Uterus (tissue), 4 donors: ENCODE results near the gene DLG5. TPM values are rescaled to one million over a fixed set of nuclear protein-coding genes. Genes with fewer than 3 reads are reported as not detected.

Source experiments
- DNase-seq, 2 donors: peaks; one replicate each; pipeline ENCODE4 v3.0.0-alpha.2; 2019 to 2020
- H3K27ac ChIP-seq, 2 donors: fragments of 200-600 bp; sonication (generic); 1 replicate in 1 of 2; 2 replicates in 1 of 2; pipeline ENCODE4 v1.5.1; 2016 to 2018
- H3K27me3 ChIP-seq, 2 donors: fragments of 200-600 bp; sonication (generic); one replicate each; pipeline ENCODE4 v1.5.1; 2018 to 2019; ENCODE audit warnings: control low read depth in 1 of 2
- H3K36me3 ChIP-seq, 2 donors: fragments of 200-600 bp; sonication (generic); one replicate each; pipeline ENCODE4 v1.5.1; 2019; ENCODE audit warnings: control low read depth in 1 of 2
- H3K4me1 ChIP-seq, 2 donors: fragments of 200-600 bp; sonication (generic); one replicate each; pipeline ENCODE4 v1.5.1; 2018 to 2019; ENCODE audit warnings: control low read depth in 1 of 2
- H3K4me3 ChIP-seq, 2 donors: fragments of 200-600 bp; sonication (generic); 1 replicate in 1 of 2; 2 replicates in 1 of 2; pipeline ENCODE4 v1.5.1; 2018 to 2019; ENCODE audit warnings: mild to moderate bottlenecking in 1 of 2
- H3K9me3 ChIP-seq, 2 donors: fragments of 200-600 bp; sonication (generic); one replicate each; pipeline ENCODE4 v1.5.1; 2019; ENCODE audit warnings: control low read depth in 1 of 2
- CTCF ChIP-seq, 4 experiments: fragments of 200-600 bp in 2 of 4; fragments of 450-650 bp in 2 of 4; sonication (generic) in 2 of 4; IDR thresholded peaks; one replicate each; pipeline ENCODE4 v1.5.1; 2016 to 2019; ENCODE audit warnings: antibody characterized with exemption in 4 of 4, mild to moderate bottlenecking in 2 of 4, moderate library complexity in 1 of 4
- POLR2A ChIP-seq, 2 donors: fragments of 450-650 bp; IDR thresholded peaks; one replicate each; pipeline ENCODE4 v1.6.1; 2016; ENCODE audit warnings: antibody characterized with exemption in 2 of 2, mild to moderate bottlenecking in 1 of 2, moderate library complexity in 1 of 2
- intact Hi-C: fragments of 100-400 bp; cut with DNase I; formaldehyde crosslinking; loops from one replicate; pipeline ENCODE4 v1.15.1; 2023; ENCODE audit warnings: low total_unique reads
- total RNA-seq, 4 donors: library from RNA; depleted of rRNA in 3 of 4; stranded (reverse); fragments of >200 nt in 3 of 4; gene quantifications; one replicate each; pipeline versions ENCODE4 v1.1.0 to v1.2.4, GENCODE V29; 2014 to 2023
- donor health status: DM: yes; HTN: yes; CAD: no.

DLG5 gene
- total RNA-seq, 4 donors from 2014 or later, result 27.1 to 72.6 (median 46.5) TPM

DNA sequence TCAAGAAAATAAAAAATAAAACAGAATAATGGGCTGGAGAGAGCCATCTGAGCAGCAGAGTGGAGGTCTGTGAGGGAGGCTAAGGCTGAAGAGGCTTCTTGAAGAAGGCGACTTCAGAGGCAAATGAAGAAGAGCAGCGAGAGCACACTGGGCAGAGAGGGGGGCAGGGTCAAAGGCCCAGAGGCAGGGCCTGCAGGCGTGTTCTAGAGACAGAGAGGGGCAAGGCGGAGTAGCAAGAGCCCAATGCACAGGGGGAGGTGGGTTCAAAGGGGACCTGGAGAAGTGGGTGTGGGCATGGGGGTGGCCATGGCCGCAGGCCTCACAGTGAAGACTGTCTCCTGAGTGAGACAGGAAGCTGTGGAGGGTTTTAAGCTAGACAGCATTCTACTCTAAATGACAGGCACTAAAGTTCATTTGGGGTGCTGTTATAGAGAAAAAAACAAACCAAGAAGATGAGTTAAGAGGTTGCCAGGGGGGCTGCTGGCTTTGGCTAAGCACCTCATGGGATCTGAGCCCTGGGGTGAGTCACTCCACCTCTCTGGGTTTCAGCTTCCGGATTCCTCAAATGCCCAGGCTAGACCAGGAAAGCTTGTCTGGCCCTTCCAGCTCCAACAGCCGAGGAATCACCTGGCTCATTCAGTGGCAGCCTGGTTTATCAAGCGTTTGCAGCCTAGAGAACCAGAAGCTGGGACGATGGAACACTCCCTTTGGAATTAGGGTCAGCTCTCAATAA is 81.7 kb downstream of the DLG5 start:
- H3K27me3 ChIP-seq, result no peaks in the 10 kb centered on the region
- intact Hi-C loops, result loop anchor here (5.0 to 10.0 kb wide), 2 partner anchors 80 to 182 kb away; partner anchors contain the start of genes DLG5 and POLR3A
- no peaks in the 10 kb centered on the region for H3K36me3 ChIP-seq
- no peaks in the 10 kb centered on the region for H3K4me1 ChIP-seq
- no peaks in the 10 kb centered on the region for H3K9me3 ChIP-seq
- H3K27ac ChIP-seq, result no peak overlapping the region
- no peak for DNase-seq
- no peak overlapping the region for H3K4me3 ChIP-seq
- TF ChIP-seq CTCF (IDR thresholded peaks at IDR 0.05) (no peak), POLR2A (IDR thresholded peaks at IDR 0.05) (no peak)

DNA sequence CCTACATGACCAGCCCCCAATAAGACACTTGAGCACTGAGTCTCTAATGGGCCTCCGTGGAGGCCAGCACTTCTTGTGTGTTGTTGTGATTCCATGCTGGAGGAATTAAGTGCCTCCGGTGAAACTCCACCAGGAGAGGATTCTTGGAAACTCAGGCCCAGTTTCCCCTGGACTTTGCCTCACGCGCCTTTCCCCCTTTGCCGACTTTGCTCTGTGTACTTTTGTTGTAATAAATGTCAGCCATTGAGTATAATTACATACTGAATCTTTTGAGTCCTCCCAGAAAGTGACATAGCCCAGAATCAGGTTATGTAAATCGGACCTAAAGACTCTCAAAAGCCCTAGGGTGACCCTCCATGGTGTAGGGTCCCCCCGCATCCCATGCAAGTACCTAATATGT is 82.4 kb downstream of the DLG5 start:
- no peaks in the 10 kb centered on the region for H3K36me3 ChIP-seq
- TF ChIP-seq CTCF (IDR thresholded peaks at IDR 0.05) (no peak), POLR2A (IDR thresholded peaks at IDR 0.05) (no peak)
- H3K27me3 ChIP-seq, result no peaks in the 10 kb centered on the region
- H3K9me3 ChIP-seq, result no peaks in the 10 kb centered on the region
- DNase-seq, result no peak
- no peak overlapping the region for H3K4me3 ChIP-seq
- intact Hi-C loops, result loop anchor here (10.0 kb wide), 1 partner anchor 81 kb away; the partner anchor contains the start of gene DLG5
- no peaks in the 10 kb centered on the region for H3K4me1 ChIP-seq
- no peak overlapping the region for H3K27ac ChIP-seq

DNA sequence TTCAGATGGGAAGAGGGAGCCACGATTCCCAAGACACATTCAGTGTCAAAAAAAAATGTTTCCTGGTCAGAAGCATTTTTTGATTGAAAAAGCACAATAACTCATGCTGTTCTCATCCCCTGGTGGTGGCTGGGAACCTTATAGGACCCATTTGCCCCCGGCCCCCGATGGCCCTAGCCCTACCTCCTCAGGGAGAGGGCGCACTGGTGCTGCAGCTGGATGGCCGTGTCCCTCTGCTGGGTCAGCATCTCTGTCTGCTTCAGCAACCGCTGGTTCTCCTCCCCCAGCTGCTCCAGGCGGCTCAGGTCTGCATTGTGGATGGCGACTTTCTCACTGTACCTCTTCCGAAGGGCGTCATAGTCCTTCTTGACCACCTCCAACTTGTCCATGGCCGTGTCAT is 83.3 kb downstream of the DLG5 start:
- no peaks in the 10 kb centered on the region for H3K9me3 ChIP-seq
- TF ChIP-seq POLR2A (IDR thresholded peaks at IDR 0.05), result no peak
- TF ChIP-seq CTCF (IDR thresholded peaks at IDR 0.05), result no peak
- intact Hi-C loops, result loop anchor here (10.0 kb wide), 1 partner anchor 82 kb away; the partner anchor contains the start of gene DLG5
- no peak overlapping the region for H3K4me3 ChIP-seq
- no peaks in the 10 kb centered on the region for H3K4me1 ChIP-seq
- no peak overlapping the region for H3K27ac ChIP-seq
- DNase-seq, result no peak
- H3K36me3 ChIP-seq, result no peaks in the 10 kb centered on the region
- no peaks in the 10 kb centered on the region for H3K27me3 ChIP-seq

DNA sequence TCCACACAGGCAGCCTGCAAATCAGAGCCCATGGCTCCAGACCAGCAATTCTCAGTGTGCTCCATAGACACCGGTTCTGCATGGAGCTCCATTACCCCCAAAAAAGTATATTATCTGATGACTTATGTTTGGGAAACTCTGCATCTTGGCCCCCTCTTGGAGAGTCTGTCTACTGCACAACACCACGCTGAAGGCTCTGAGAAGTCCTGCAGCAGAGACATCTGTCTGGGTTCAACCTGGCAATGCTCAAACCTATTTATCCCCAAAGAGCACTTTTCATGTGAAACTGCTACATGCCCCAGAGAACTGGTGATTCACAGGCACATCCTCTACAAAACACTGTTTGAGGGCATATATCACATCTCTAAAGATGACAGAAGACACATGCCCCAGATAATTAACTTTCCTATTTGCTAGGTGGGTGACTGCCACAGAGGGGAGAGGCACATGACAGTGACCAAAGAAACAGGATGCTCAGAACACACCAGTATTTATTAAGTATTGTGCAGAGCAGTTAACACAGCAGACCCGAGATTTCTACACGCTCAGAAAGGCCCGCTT is 83.8 kb downstream of the DLG5 start:
- H3K27me3 ChIP-seq, result no peaks in the 10 kb centered on the region
- no peaks in the 10 kb centered on the region for H3K9me3 ChIP-seq
- no peak for DNase-seq
- intact Hi-C loops, result loop anchor here (10.0 kb wide), 1 partner anchor 82 kb away; the partner anchor contains the start of gene DLG5
- H3K27ac ChIP-seq, result no peak overlapping the region
- no peaks in the 10 kb centered on the region for H3K4me1 ChIP-seq
- no peaks in the 10 kb centered on the region for H3K36me3 ChIP-seq
- no peak for TF ChIP-seq CTCF (IDR thresholded peaks at IDR 0.05)
- TF ChIP-seq POLR2A (IDR thresholded peaks at IDR 0.05), result no peak
- no peak overlapping the region for H3K4me3 ChIP-seq

GRCh38 chr10:77841711-77842375 is 84.7 kb downstream of the DLG5 start:
- no peak overlapping the region for H3K27ac ChIP-seq
- no peaks in the 10 kb centered on the region for H3K36me3 ChIP-seq
- no peak for DNase-seq
- intact Hi-C loops, result loop anchor here (10.0 kb wide), 1 partner anchor 83 kb away; the partner anchor contains the start of gene DLG5
- H3K4me1 ChIP-seq, result no peaks in the 10 kb centered on the region
- no peaks in the 10 kb centered on the region for H3K9me3 ChIP-seq
- H3K4me3 ChIP-seq, result no peak overlapping the region
- H3K27me3 ChIP-seq, result no peaks in the 10 kb centered on the region
- TF ChIP-seq CTCF (IDR thresholded peaks at IDR 0.05) (no peak), POLR2A (IDR thresholded peaks at IDR 0.05) (no peak)
